ENCODE results near the gene SNN.

DNA sequence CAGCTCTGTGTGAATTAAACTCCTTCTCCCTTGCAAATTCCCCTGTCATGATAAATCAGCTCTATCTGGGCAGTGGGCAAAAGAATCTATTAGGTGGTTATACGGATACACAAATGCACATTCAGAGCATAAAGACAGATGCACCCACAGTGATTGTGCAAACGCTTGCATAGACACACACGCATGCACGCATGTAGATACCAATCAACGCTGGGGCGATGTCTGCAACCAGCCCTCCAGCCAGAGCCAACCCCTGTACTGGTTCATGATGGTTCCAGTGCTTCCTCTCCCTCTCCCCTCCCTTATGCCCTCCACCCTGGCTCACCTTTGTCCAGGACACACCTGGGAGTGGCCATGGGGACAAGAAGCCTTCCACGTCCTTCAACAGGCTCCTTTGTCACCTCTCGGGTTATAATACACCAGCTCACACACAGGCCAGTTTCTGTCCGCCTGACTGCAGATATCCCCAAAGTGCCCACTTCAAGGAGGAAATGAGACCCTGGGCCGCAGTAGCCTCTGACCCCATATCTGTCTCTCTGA, 33.1 kb upstream of the SNN start:
- no peak for TF ChIP-seq POLR2AphosphoS5 (IDR thresholded peaks at IDR 0.05)
- TF ChIP-seq, protein P1, sequence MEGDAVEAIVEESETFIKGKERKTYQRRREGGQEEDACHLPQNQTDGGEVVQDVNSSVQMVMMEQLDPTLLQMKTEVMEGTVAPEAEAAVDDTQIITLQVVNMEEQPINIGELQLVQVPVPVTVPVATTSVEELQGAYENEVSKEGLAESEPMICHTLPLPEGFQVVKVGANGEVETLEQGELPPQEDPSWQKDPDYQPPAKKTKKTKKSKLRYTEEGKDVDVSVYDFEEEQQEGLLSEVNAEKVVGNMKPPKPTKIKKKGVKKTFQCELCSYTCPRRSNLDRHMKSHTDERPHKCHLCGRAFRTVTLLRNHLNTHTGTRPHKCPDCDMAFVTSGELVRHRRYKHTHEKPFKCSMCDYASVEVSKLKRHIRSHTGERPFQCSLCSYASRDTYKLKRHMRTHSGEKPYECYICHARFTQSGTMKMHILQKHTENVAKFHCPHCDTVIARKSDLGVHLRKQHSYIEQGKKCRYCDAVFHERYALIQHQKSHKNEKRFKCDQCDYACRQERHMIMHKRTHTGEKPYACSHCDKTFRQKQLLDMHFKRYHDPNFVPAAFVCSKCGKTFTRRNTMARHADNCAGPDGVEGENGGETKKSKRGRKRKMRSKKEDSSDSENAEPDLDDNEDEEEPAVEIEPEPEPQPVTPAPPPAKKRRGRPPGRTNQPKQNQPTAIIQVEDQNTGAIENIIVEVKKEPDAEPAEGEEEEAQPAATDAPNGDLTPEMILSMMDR (IDR thresholded peaks at IDR 0.05 in 8 of 11, conservative IDR thresholded peaks at IDR 0.05 in 3 of 11): no peak
